ENCODE results near the gene STBD1.
"Not testable (repeated sequence)": the region's sequence is repeated elsewhere in the genome, so short reads cannot be mapped to it uniquely, and the experiment has no call there.

DNA sequence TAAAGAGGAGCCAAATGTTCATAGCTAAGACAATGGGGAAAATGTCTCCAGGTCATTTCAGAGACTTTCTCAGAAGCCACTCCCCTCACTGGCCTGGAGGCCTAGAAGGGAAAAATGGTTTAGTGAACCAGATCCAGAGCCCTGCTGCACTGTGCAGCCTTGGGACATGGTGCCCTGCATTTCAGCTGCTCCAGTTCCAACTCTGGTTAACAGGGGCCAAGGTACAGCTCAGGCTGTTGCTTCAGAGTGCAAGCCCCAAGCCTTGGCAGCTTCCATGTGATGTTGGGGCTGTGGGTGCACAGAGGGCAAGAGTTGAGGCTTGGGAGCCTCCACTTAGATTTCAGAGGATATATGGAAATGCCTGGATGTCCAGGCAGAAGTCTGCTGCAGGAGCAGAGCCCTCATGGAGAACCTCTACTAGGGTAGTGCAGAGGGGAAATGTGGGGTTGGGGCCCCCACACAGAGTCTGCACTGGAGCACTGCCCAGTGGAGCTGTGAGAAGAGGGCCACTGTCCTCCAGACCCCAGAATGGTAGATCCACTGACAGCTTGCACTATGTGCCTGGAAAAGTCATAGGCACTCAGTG lies 53.4 kb downstream of the STBD1 start:
- TF ChIP-seq POLR2AphosphoS5, POLR2A (IDR thresholded peaks at IDR 0.05; ENCODE audit: low read depth, low read length): not testable (repeated sequence)

All from GM12892 (cell line).